Keratinocyte (primary cell): ENCODE measurements around the gene ACOT7. TPM values are rescaled to one million over a fixed set of nuclear protein-coding genes. Genes with fewer than 3 reads are reported as not detected.
"Not testable (repeated sequence)": the region's sequence is repeated elsewhere in the genome, so short reads cannot be mapped to it uniquely, and the experiment has no call there.

Experiments used
- DNase-seq: peaks from one replicate; pipeline ENCODE4 v3.0.0-alpha.2; 2011; ENCODE audit warnings: low read depth, missing footprints, low spot score
- FAIRE-seq: peaks from 2 replicates; lab custom pipeline; 2011; peaks lifted over from hg19 to GRCh38; lab: Jason Lieb, UNC
- H2AFZ ChIP-seq: 2 replicates; pipeline ENCODE4 v1.6.0; 2012; ENCODE audit warnings: low read length, control low read depth, inconsistent platforms; ENCODE audit not compliant: control insufficient read depth
- H3K27ac ChIP-seq: 2 replicates; pipeline ENCODE4 v1.5.1; 2011; ENCODE audit warnings: low read length; ENCODE audit not compliant: control insufficient read depth, insufficient read depth
- H3K27me3 ChIP-seq: 3 replicates; pipeline ENCODE4 v1.6.0; 2011; ENCODE audit warnings: low read length; ENCODE audit not compliant: control insufficient read depth, insufficient read depth; ENCODE audit errors: extremely low read depth
- H3K36me3 ChIP-seq, 2 experiments: 2 replicates in 1 of 2; 3 replicates in 1 of 2; pipeline ENCODE4 v1.5.1; 2011; ENCODE audit warnings: low read length in 2 of 2, mild to moderate bottlenecking in 1 of 2; ENCODE audit not compliant: control insufficient read depth in 2 of 2, insufficient read depth in 2 of 2; ENCODE audit errors: extremely low read depth in 1 of 2
- H3K4me1 ChIP-seq: 3 replicates; pipeline ENCODE4 v1.5.1; 2011; ENCODE audit warnings: low read length; ENCODE audit not compliant: control insufficient read depth, insufficient read depth; ENCODE audit errors: extremely low read depth
- H3K4me2 ChIP-seq: 3 replicates; pipeline ENCODE4 v1.6.0; 2011; ENCODE audit warnings: low read depth, low read length; ENCODE audit not compliant: control insufficient read depth, insufficient read depth; ENCODE audit errors: extremely low read depth
- H3K4me3 ChIP-seq, 3 experiments: fragments of 200-600 bp in 1 of 3; sonication (generic) in 1 of 3; 2 replicates in 2 of 3; 3 replicates in 1 of 3; pipeline ENCODE4 v1.5.1; 2011 to 2016; ENCODE audit warnings: low read length in 3 of 3, mild to moderate bottlenecking in 3 of 3, control low read depth in 2 of 3, inconsistent platforms in 1 of 3, low read depth in 1 of 3, mixed read lengths in 1 of 3, mixed run types in 1 of 3, moderate library complexity in 1 of 3; ENCODE audit not compliant: control insufficient read depth in 2 of 3, insufficient read depth in 2 of 3; ENCODE audit errors: extremely low read depth in 1 of 3
- H3K79me2 ChIP-seq: 2 replicates; pipeline ENCODE4 v1.6.0; 2012; ENCODE audit warnings: low read length; ENCODE audit not compliant: control insufficient read depth, insufficient read depth
- H3K9ac ChIP-seq: 3 replicates; pipeline ENCODE4 v1.6.0; 2011; ENCODE audit warnings: low read length; ENCODE audit not compliant: control insufficient read depth, insufficient read depth; ENCODE audit errors: extremely low read depth
- H3K9me1 ChIP-seq: 3 replicates; pipeline ENCODE4 v1.6.0; 2011; ENCODE audit warnings: low read length; ENCODE audit not compliant: control insufficient read depth, insufficient read depth; ENCODE audit errors: extremely low read depth
- H3K9me3 ChIP-seq: 2 replicates; pipeline ENCODE4 v1.5.1; 2012; ENCODE audit warnings: low read depth, low read length; ENCODE audit not compliant: control insufficient read depth
- H4K20me1 ChIP-seq: 3 replicates; pipeline ENCODE4 v1.6.0; 2011; ENCODE audit warnings: low read length; ENCODE audit not compliant: control insufficient read depth, insufficient read depth; ENCODE audit errors: extremely low read depth
- EZH2 ChIP-seq: IDR thresholded peaks from one replicate; pipeline ENCODE4 v1.6.1; 2012; ENCODE audit warnings: inconsistent platforms, mild to moderate bottlenecking, low read length, moderate library complexity
- dilution Hi-C: fragments of 300-500 bp; cut with MboI; formaldehyde crosslinking; loops from one replicate; pipeline ENCODE4 v1.7.0; 2020; ENCODE audit warnings: low sequenced_read_pairs; ENCODE audit not compliant: extremely low pct_ligation_motif_present
- polyA plus RNA-seq, 5 experiments: library from polyadenylated mRNA; depleted of rRNA in 3 of 5; stranded (reverse) in 3 of 5; stranded (forward) in 1 of 5; unstranded in 1 of 5; fragments of >200 nt; gene quantifications; 1 replicate in 1 of 5; 2 replicates in 3 of 5; 3 replicates in 1 of 5; pipeline versions ENCODE4 v1.2.1 to v1.2.3, GENCODE V29; 2011 to 2012; ENCODE audit warnings: missing spikeins in 2 of 5, low read depth in 1 of 5, low replicate concordance in 1 of 5
- TF ChIP-seq, protein P1 (sequence below), 3 experiments: IDR thresholded peaks in 1 of 3; conservative IDR thresholded peaks in 1 of 3; optimal IDR thresholded peaks in 1 of 3; 2 replicates in 2 of 3; 3 replicates in 1 of 3; pipeline versions ENCODE3 to v1.5.1; 2011; ENCODE audit warnings: low read length in 3 of 3, mild to moderate bottlenecking in 3 of 3, moderate library complexity in 2 of 3, control low read depth in 1 of 3, inconsistent platforms in 1 of 3; ENCODE audit not compliant: insufficient read depth in 2 of 3; ENCODE audit errors: extremely low read depth in 1 of 3

The ACOT7 gene
- polyA plus RNA-seq, 1 donor (not counting 4 experiments of a cell fraction or from before 2014, with no cell fraction given): 226 TPM

DNA sequence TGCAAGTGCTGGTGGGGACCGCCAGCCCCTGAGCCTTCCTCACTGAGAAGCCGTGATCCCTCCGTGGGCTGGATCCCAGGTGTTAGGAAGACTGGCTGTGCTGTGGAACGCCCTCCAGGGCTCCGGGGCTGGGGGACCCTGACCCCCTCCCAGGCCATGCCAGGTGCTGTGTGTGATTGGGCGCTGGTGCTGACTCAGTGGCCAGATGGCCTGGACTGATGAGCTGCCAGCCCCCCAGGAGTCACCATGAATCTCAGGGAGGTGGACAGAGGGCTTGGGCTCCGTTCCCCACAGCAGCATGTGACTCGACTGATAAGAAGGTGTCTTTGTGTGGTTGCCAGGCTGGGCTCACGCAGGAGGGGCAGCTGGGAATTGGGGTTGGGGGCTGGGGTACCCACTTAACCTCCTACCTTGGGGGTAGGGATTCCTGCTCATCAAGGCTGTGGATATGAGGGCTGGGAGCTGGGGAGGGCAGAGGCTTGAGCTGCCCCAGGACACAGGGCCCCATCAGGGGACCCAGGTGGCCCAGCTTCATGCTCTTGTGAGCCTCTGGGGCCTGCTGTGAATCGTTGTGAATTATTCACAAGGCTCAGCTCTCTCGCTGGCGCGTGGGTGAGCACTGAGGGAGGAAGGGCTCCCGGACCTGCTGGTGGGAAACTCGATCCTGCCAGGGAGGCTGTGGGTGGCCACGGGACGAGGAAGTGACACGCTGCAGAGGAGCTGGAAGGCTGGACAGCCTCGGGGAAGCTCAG lies 36.3 kb upstream of the ACOT7 start:
- H3K4me2 ChIP-seq, H4K20me1 ChIP-seq, FAIRE-seq, dilution Hi-C loops, H3K36me3 ChIP-seq, H3K79me2 ChIP-seq, H3K9me1 ChIP-seq, H3K4me3 ChIP-seq, DNase-seq, H3K9me3 ChIP-seq, H2AFZ ChIP-seq, H3K9ac ChIP-seq, H3K27ac ChIP-seq: not testable (repeated sequence)
- H3K4me1 ChIP-seq: peaks cover 26% of the 10 kb centered on the region
- H3K27me3 ChIP-seq: peaks cover 21% of the 10 kb centered on the region

DNA sequence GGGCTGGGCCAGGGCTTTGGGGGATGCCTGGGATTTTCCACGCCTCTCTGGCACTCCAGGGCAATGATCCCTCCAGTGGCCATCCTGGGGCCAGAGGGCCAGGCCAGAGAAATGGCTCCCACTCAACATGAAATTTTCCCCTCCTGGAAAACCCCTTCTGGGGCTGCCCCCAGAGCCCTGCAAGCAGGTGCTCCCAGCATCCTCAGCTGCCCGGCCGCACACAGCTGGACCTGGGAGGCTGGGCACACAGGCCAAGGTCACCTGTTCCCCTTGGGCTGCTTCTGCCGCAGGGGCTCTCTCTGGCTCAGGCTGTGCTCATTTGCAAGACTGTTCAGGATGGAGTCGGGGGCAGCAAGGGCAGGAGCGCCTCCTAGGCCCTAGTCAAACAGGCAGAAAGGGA lies 34.9 kb upstream of the ACOT7 start:
- dilution Hi-C loops, H3K4me3 ChIP-seq, H3K9ac ChIP-seq, H3K79me2 ChIP-seq, H3K4me2 ChIP-seq, H2AFZ ChIP-seq, DNase-seq, H3K36me3 ChIP-seq, H3K9me1 ChIP-seq, FAIRE-seq, H4K20me1 ChIP-seq, H3K9me3 ChIP-seq, H3K27ac ChIP-seq: not testable (repeated sequence)
- Histone ChIP-seq H3K27me3 (peaks cover 34% of the 10 kb centered on the region), H3K4me1 (peaks cover 35% of the 10 kb centered on the region)

DNA sequence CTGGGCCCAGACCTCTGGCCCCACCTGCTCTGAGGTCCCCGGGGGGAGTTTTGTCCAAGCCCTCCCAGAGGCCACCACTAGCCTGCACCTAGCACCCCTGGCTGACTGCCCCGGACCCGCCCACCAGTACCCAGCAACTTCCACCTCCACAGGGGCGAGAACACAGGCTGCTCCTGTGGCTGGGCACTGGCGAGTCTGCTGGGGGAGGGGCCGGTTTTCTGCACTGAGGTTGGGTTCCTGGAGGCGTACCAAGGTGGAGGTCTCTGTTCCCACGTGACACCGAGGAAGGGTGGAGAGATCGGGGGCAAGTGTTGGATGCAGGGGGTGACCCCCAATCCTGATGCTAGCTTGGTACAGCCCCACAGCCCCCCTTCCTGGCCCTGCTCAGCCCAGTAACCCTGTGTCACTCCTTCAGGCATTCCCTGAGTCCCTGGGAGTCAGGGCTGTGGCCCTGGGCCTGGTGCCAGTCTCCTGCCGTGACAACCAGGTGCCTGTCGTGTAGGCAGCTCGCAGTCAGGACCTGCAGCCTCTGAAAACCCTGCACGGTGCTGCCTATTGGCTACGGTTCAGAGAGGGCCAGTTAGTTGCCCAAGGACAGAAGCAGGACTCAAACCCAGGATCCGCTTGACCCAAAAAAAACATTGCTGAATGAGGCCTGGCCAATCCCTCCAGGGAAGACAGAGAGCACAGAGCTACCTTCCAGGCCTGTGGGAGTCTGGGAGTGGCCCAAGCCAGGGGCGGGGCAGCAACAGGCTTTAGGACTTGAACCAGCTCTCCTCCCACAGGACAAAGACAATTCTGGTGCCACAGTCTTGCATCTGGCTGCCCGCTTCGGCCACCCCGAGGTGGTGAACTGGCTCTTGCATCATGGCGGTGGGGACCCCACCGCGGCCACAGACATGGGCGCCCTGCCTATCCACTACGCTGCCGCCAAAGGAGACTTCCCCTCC lies 34.1 kb upstream of the ACOT7 start:
- Histone ChIP-seq H3K79me2 (no peaks in the 10 kb centered on the region), H3K9me1 (no peaks in the 10 kb centered on the region), H3K27ac (no peak overlapping the region), H3K36me3 (no peaks in the 10 kb centered on the region), H4K20me1 (no peaks in the 10 kb centered on the region), H3K27me3 (peaks cover 34% of the 10 kb centered on the region), H3K4me3 (no peak overlapping the region), H3K4me1 (peaks cover 41% of the 10 kb centered on the region), H3K9ac (peak overlapping the region; percentile 22), H2AFZ (no peak overlapping the region), H3K9me3 (no peaks in the 10 kb centered on the region), H3K4me2 (peak overlapping the region; percentile 16)
- TF ChIP-seq, protein P1, sequence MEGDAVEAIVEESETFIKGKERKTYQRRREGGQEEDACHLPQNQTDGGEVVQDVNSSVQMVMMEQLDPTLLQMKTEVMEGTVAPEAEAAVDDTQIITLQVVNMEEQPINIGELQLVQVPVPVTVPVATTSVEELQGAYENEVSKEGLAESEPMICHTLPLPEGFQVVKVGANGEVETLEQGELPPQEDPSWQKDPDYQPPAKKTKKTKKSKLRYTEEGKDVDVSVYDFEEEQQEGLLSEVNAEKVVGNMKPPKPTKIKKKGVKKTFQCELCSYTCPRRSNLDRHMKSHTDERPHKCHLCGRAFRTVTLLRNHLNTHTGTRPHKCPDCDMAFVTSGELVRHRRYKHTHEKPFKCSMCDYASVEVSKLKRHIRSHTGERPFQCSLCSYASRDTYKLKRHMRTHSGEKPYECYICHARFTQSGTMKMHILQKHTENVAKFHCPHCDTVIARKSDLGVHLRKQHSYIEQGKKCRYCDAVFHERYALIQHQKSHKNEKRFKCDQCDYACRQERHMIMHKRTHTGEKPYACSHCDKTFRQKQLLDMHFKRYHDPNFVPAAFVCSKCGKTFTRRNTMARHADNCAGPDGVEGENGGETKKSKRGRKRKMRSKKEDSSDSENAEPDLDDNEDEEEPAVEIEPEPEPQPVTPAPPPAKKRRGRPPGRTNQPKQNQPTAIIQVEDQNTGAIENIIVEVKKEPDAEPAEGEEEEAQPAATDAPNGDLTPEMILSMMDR (optimal IDR thresholded peaks at IDR 0.05 in 1 of 3, IDR thresholded peaks at IDR 0.05 in 1 of 3, conservative IDR thresholded peaks at IDR 0.05 in 1 of 3; ENCODE audit: extremely low read depth in 1 of 3, insufficient read depth in 2 of 3, low read length in 3 of 3): no peak
- TF ChIP-seq EZH2: no peak
- dilution Hi-C loops: no loop called here
- DNase-seq: no peak
- FAIRE-seq: peak; percentile 84
